A549 (cell line): ENCODE results near the gene JAG2. TPM values are rescaled to one million over a fixed set of nuclear protein-coding genes. Genes with fewer than 3 reads are reported as not detected.

Experiments used
- ATAC-seq, 2 experiments: fragments of 200-7000 bp in 1 of 2; fragments of >200 bp in 1 of 2; cut with Nextera tagmentation in 1 of 2; cut with Tn5 transposase in 1 of 2; 3 replicates each; pipeline versions ENCODE4 v1.8.0 to v1.9.1; 2018 to 2020; ENCODE audit warnings: mild to moderate bottlenecking in 1 of 2, moderate library complexity in 1 of 2
- CTCF ChIA-PET: fragments of 300-600 bp; sonication (Branson Sonifier 250); formaldehyde crosslinking; extraction: SDS; loops from one replicate; lab custom pipeline; 2021; ENCODE audit warnings: antibody characterized with exemption, inconsistent platforms; lab: Yijun Ruan, JAX
- POLR2A ChIA-PET: fragments of 350-600 bp; formaldehyde crosslinking; extraction: SDS; loops from one replicate; lab custom pipeline; 2021; ENCODE audit warnings: antibody characterized with exemption, inconsistent platforms; lab: Yijun Ruan, JAX
- DNase-seq, 2 experiments: peaks; one replicate each; pipeline versions ENCODE4 v3.0.0 to v3.0.0-alpha.2; 2011 to 2016; ENCODE audit warnings: low read depth in 1 of 2, low spot score in 1 of 2
- FAIRE-seq: peaks from 2 replicates; lab custom pipeline; 2011; peaks lifted over from hg19 to GRCh38; lab: Jason Lieb, UNC
- H3K27ac ChIP-seq, 2 experiments: fragments of >200 bp; sonication (Bioruptor Twin); formaldehyde crosslinking; 3 replicates each; pipeline ENCODE4 v1.5.1; 2016 to 2017
- H3K4me1 ChIP-seq: fragments of >200 bp; sonication (Bioruptor Twin); formaldehyde crosslinking; 3 replicates; pipeline ENCODE4 v1.6.1; 2016
- H3K4me2 ChIP-seq: fragments of >200 bp; sonication (Bioruptor Twin); formaldehyde crosslinking; 3 replicates; pipeline ENCODE4 v1.6.1; 2016
- H3K4me3 ChIP-seq: fragments of >200 bp; sonication (Bioruptor Twin); formaldehyde crosslinking; 3 replicates; pipeline ENCODE4 v1.5.1; 2016
- H3K9me3 ChIP-seq: fragments of >200 bp; sonication (Bioruptor Twin); formaldehyde crosslinking; 3 replicates; pipeline ENCODE4 v1.6.1; 2016
- CEBPB ChIP-seq, 2 experiments: fragments of >200 bp in 1 of 2; sonication (Bioruptor Twin) in 1 of 2; formaldehyde crosslinking in 1 of 2; IDR thresholded peaks; 2 replicates each; pipeline ENCODE4 v1.6.1; 2012 to 2016
- EP300 ChIP-seq, 2 experiments: fragments of >200 bp; sonication (Bioruptor Twin); formaldehyde crosslinking; IDR thresholded peaks; 2 replicates in 1 of 2; 3 replicates in 1 of 2; pipeline ENCODE4 v1.6.1; 2016 to 2017
- ESRRA ChIP-seq: fragments of 150-350 bp; IDR thresholded peaks from 2 replicates; pipeline ENCODE4 v1.6.1; 2014; ENCODE audit warnings: mild to moderate bottlenecking, low read length, borderline replicate concordance
- FOSB ChIP-seq: fragments of 250-450 bp; sonication (Bioruptor Pico); IDR thresholded peaks from 2 replicates; pipeline ENCODE4 v1.5.0; 2020; ENCODE audit warnings: mild to moderate bottlenecking, moderate library complexity
- FOSL2 ChIP-seq, 2 experiments: fragments of 450-650 bp in 1 of 2; fragments of >200 bp in 1 of 2; sonication (Bioruptor Twin) in 1 of 2; formaldehyde crosslinking; IDR thresholded peaks; 2 replicates each; pipeline versions ENCODE4 v1.5.0 to v1.6.1; 2016 to 2020; ENCODE audit warnings: mild to moderate bottlenecking in 1 of 2, moderate library complexity in 1 of 2
- HEYL ChIP-seq: fragments of 250-450 bp; sonication (Bioruptor Pico); IDR thresholded peaks from 2 replicates; pipeline ENCODE4 v1.8.0; 2021; ENCODE audit warnings: mild to moderate bottlenecking, moderate library complexity
- HOXA7 ChIP-seq: fragments of 250-450 bp; sonication (Bioruptor Pico); IDR thresholded peaks from 2 replicates; pipeline ENCODE4 v1.5.0; 2020; ENCODE audit warnings: mild to moderate bottlenecking, moderate library complexity
- HOXB13 ChIP-seq: fragments of 250-450 bp; sonication (Bioruptor Pico); IDR thresholded peaks from 2 replicates; pipeline ENCODE4 v1.5.0; 2020; ENCODE audit warnings: low read depth, mild to moderate bottlenecking, moderate library complexity
- HOXB5 ChIP-seq: fragments of 250-450 bp; sonication (Bioruptor Pico); IDR thresholded peaks from 2 replicates; pipeline ENCODE4 v1.5.0; 2020; ENCODE audit warnings: mild to moderate bottlenecking, moderate library complexity
- KDM1A ChIP-seq: fragments of 200-600 bp; sonication (generic); IDR thresholded peaks from 2 replicates; pipeline ENCODE4 v1.6.1; 2016; ENCODE audit warnings: low read depth, mild to moderate bottlenecking
- MAX ChIP-seq: IDR thresholded peaks from 2 replicates; pipeline ENCODE4 v1.6.1; 2012
- MYC ChIP-seq: IDR thresholded peaks from 2 replicates; pipeline ENCODE4 v1.6.1; 2012; ENCODE audit warnings: mild to moderate bottlenecking, inconsistent platforms, low read length, improper control_type of control experiment, borderline replicate concordance
- NR3C1 ChIP-seq: fragments of >200 bp; sonication (Bioruptor Twin); formaldehyde crosslinking; IDR thresholded peaks from 3 replicates; pipeline ENCODE4 v1.6.1; 2017
- PHF8 ChIP-seq: fragments of 200-600 bp; sonication (generic); IDR thresholded peaks from 2 replicates; pipeline ENCODE4 v1.6.1; 2016; ENCODE audit warnings: low read depth, mild to moderate bottlenecking, antibody characterized with exemption, moderate library complexity, borderline replicate concordance
- RAD21 ChIP-seq, 2 experiments: fragments of >200 bp in 1 of 2; sonication (Bioruptor Twin) in 1 of 2; formaldehyde crosslinking in 1 of 2; IDR thresholded peaks in 1 of 2; conservative IDR thresholded peaks in 1 of 2; 2 replicates in 1 of 2; 3 replicates in 1 of 2; pipeline ENCODE4 v1.6.1; 2012 to 2018; ENCODE audit warnings: inconsistent platforms in 1 of 2
- SMC3 ChIP-seq: fragments of >200 bp; sonication (Bioruptor Twin); formaldehyde crosslinking; IDR thresholded peaks from 3 replicates; pipeline ENCODE4 v1.6.1; 2018; ENCODE audit warnings: inconsistent platforms
- TFCP2L1 ChIP-seq: fragments of 250-450 bp; sonication (Bioruptor Pico); IDR thresholded peaks from 2 replicates; pipeline ENCODE4 v1.5.0; 2021; ENCODE audit warnings: mild to moderate bottlenecking
- TP53 ChIP-seq: fragments of 250-450 bp; sonication (Bioruptor Pico); IDR thresholded peaks from 2 replicates; pipeline ENCODE4 v1.5.0; 2021; ENCODE audit warnings: mild to moderate bottlenecking, moderate library complexity
- ZFP36 ChIP-seq: fragments of 450-650 bp; IDR thresholded peaks from 2 replicates; pipeline ENCODE4 v1.6.1; 2014; ENCODE audit warnings: borderline replicate concordance; ENCODE audit not compliant: partially characterized antibody
- ZNF302 ChIP-seq: fragments of 250-450 bp; sonication (Bioruptor Pico); IDR thresholded peaks from 2 replicates; pipeline ENCODE4 v1.9.0; 2021; ENCODE audit warnings: inconsistent platforms, mild to moderate bottlenecking, moderate library complexity
- ZSCAN20 ChIP-seq: fragments of 250-450 bp; sonication (Bioruptor Pico); IDR thresholded peaks from 2 replicates; pipeline ENCODE4 v1.8.0; 2022; ENCODE audit warnings: mild to moderate bottlenecking, moderate library complexity
- WGBS: methylation state at CpG from one replicate; pipeline ENCODE4 v1.1.6; 2017; ENCODE audit errors: missing lambda C conversion rate; 5-methylcytosine and 5-hydroxymethylcytosine counted together
- polyA plus RNA-seq, 4 experiments: library from polyadenylated mRNA; depleted of rRNA in 3 of 4; stranded (reverse); fragments of >200 nt; fragmentation: RNase III in 1 of 4; extraction: RNeasy Plus Mini Kit Qiagen cat#74134 plus additional on column Dnase treatment in 1 of 4; gene quantifications; 2 replicates in 3 of 4; 3 replicates in 1 of 4; pipeline ENCODE4 v1.2.3, GENCODE V29; 2011 to 2017
- TF ChIP-seq, protein P1 (sequence below): IDR thresholded peaks from 2 replicates; pipeline ENCODE4 v1.6.1; 2012
- TF ChIP-seq, protein P2 (sequence below): fragments of 150-350 bp; IDR thresholded peaks from 2 replicates; pipeline ENCODE4 v1.6.1; 2014; ENCODE audit warnings: low read depth, mild to moderate bottlenecking, low read length
- TF ChIP-seq, protein P3 (sequence below): fragments of >200 bp; sonication (Bioruptor Twin); formaldehyde crosslinking; IDR thresholded peaks from 2 replicates; pipeline ENCODE4 v1.6.1; 2016

JAG2 gene
- polyA plus RNA-seq, 2 of the 4 experiments (the other 2 are of a cell fraction), result 5.9 to 20.4 TPM

DNA sequence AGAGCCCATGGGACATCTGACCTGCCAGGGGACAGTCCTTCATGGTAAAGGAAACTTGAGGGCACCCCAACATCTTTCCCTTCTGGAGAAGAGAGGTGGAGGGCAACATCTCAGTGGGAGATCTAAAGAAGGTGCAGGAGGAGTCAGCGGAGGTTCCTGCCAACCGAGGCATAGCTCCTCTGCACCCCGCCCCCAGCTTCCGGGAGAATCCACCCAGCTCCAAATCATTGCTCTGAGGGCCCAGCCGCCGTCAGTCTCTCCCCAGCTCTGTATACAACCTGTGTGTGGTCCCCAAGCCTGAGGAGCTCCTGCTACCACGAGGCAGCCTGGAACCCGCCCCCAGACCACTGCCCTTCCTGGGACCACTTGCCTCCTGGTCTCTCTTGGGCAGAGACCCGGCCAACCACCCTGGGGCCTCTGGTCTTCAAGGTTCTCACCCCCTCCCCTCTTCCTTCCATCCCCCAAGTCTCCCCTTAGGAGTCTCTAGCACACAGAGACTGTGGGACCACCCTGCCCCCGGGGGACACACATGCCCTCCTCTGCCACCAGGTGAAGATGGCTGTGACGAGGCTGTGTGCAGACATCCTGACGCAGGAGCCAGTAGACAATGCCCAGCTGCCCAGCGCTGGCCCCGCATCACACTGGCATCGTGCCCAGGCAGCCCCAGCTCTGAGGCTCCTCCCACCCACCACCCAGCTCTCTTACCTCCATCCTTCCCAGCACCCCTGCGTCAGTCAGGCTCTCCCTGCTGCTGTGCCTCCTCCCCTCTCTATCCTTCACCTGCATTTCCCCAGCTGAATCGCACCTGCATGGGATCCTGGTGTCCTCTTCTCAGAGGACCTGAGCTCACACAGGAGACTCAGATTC is 25.6 kb upstream of the JAG2 start:
- CTCF ChIA-PET, result interaction anchor here (1.2 to 4.5 kb wide), 5 partner anchors 10 to 88 kb away, joined by 3 to 26 read pairs (median 4); no protein-coding TSS in a partner anchor
- peak; percentile 8; a peak in 3 of 6 replicates for ATAC-seq
- TF ChIP-seq ESRRA (no peak), FOSB (CRISPR knock-in tag) (no peak), EP300 (IDR thresholded peaks at IDR 0.05) (no peak), HOXA7 (no peak), NR3C1 (no peak), CEBPB (IDR thresholded peaks at IDR 0.05) (no peak), FOSL2 (IDR thresholded peaks at IDR 0.05) (no peak), FOSL2 (CRISPR knock-in tag; IDR thresholded peaks at IDR 0.05) (no peak), MAX (no peak), HEYL (CRISPR knock-in tag) (no peak), ZFP36 (no peak), HOXB13 (CRISPR knock-in tag) (no peak), TFCP2L1 (CRISPR knock-in tag) (no peak), ZNF302 (no peak), HOXB5 (CRISPR knock-in tag) (no peak)
- TF ChIP-seq, protein P1, sequence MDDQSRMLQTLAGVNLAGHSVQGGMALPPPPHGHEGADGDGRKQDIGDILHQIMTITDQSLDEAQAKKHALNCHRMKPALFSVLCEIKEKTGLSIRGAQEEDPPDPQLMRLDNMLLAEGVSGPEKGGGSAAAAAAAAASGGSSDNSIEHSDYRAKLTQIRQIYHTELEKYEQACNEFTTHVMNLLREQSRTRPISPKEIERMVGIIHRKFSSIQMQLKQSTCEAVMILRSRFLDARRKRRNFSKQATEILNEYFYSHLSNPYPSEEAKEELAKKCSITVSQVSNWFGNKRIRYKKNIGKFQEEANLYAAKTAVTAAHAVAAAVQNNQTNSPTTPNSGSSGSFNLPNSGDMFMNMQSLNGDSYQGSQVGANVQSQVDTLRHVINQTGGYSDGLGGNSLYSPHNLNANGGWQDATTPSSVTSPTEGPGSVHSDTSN, result no peak
- TF ChIP-seq, all 56 proteins: peak for 0
- peak overlapping the region in 1 of 2 experiments; percentile 71; a peak in 2 of 6 replicates for H3K27ac ChIP-seq
- DNase-seq (no peak), FAIRE-seq (no peak)
- WGBS, result 47% methylated on average over 17 of the region's 17 CpGs
- peak overlapping the region; percentile 39 for H3K4me2 ChIP-seq
- no peaks in the 10 kb centered on the region for H3K9me3 ChIP-seq
- POLR2A ChIA-PET, result interaction anchor here (1.1 kb wide), 1 partner anchor 107 kb away, joined by 4 read pairs; no protein-coding TSS in a partner anchor
- H3K4me3 ChIP-seq, result no peak overlapping the region
- H3K4me1 ChIP-seq, result peaks cover 32% of the 10 kb centered on the region

GRCh38 chr14:105192866-105193731 is 24.5 kb upstream of the JAG2 start:
- H3K4me1 ChIP-seq, result peaks cover 28% of the 10 kb centered on the region
- DNase-seq (no peak), ATAC-seq (peak in 1 of 2 experiments; percentile 8; a peak in 3 of 6 replicates), FAIRE-seq (no peak)
- H3K9me3 ChIP-seq, result peaks cover 7% of the 10 kb centered on the region
- POLR2A ChIA-PET, result no interaction called here
- 46% methylated on average over 16 of the region's 29 CpGs for WGBS
- H3K4me2 ChIP-seq, result no peak overlapping the region; the same call in 2 of the 3 replicates
- CTCF ChIA-PET, result interaction anchor here (2.9 to 4.5 kb wide), 2 partner anchors 11 to 89 kb away, joined by 15 to 26 read pairs; no protein-coding TSS in a partner anchor
- peak overlapping the region in 1 of 2 experiments; percentile 71; a peak in 3 of 6 replicates for H3K27ac ChIP-seq
- no peak overlapping the region for H3K4me3 ChIP-seq
- TF ChIP-seq ZFP36 (peak; percentile 66), TP53 (CRISPR knock-in tag) (no peak)

DNA sequence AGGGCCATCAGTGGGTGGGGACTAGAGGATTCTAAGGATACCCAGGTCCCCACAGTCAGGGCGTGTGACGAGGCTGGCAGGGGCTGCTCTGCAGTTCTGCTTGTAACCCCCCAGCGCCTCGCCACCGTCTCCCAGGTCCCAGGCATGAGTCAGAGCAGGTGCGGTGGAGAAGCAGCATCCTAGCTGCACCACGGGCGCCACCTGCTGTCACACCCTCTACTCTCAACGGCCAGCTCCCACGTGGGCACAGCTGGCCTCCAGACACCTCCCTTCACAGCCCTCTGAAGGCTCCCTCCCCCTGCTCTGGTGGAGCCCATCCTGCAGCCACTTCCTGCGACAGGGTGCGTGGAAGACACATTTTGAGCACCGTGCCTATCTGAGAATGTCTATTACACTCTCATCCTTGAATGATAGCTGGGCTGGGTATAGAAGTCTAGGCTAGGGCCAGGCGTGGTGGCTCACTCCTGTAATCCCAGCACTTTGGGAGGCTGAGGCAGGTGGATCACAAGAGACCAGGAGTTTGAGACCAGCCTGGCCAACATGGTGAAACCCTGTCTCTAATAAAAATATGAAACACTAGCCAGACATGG is 19.5 kb upstream of the JAG2 start:
- peaks cover 14% of the 10 kb centered on the region for H3K9me3 ChIP-seq
- peaks cover 4% of the 10 kb centered on the region for H3K4me1 ChIP-seq
- ChIA-PET POLR2A (no interaction called here), CTCF (interaction anchor here (1.7 to 3.0 kb wide), 2 partner anchors 11 to 17 kb away, joined by 5 to 12 read pairs; no protein-coding TSS in a partner anchor)
- 32% methylated on average over 14 of the region's 14 CpGs for WGBS
- no peak overlapping the region for H3K27ac ChIP-seq
- H3K4me3 ChIP-seq, result no peak overlapping the region
- no peak for FAIRE-seq
- no peak overlapping the region for H3K4me2 ChIP-seq
- DNase-seq, result peak in 1 of 2 experiments; percentile 53
- ATAC-seq, result peak in 1 of 2 experiments; percentile 39; a peak in 3 of 6 replicates
- TF ChIP-seq PHF8 (no peak), RAD21 (conservative IDR thresholded peaks at IDR 0.05 in 1 of 2, IDR thresholded peaks at IDR 0.05 in 1 of 2) (peak in 1 of 2 experiments; percentile 37; a peak in 2 of 5 replicates), SMC3 (0 out of 3 replicates have a peak, but pooled peaks have one; percentile 13), MYC (no peak), KDM1A (no peak), HOXB5 (CRISPR knock-in tag) (no peak), TFCP2L1 (CRISPR knock-in tag) (no peak), ZSCAN20 (no peak), ESRRA (no peak), TP53 (CRISPR knock-in tag) (no peak)
- TF ChIP-seq, protein P2, sequence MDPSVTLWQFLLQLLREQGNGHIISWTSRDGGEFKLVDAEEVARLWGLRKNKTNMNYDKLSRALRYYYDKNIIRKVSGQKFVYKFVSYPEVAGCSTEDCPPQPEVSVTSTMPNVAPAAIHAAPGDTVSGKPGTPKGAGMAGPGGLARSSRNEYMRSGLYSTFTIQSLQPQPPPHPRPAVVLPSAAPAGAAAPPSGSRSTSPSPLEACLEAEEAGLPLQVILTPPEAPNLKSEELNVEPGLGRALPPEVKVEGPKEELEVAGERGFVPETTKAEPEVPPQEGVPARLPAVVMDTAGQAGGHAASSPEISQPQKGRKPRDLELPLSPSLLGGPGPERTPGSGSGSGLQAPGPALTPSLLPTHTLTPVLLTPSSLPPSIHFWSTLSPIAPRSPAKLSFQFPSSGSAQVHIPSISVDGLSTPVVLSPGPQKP, result no peak
- TF ChIP-seq, protein P3, sequence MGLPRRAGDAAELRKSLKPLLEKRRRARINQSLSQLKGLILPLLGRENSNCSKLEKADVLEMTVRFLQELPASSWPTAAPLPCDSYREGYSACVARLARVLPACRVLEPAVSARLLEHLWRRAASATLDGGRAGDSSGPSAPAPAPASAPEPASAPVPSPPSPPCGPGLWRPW, result no peak
